Body of pancreas (tissue), 4 donors: ENCODE results near the gene KRTAP5-10. TPM values are rescaled to one million over a fixed set of nuclear protein-coding genes. Genes with fewer than 3 reads are reported as not detected.
"Not testable (repeated sequence)": the region's sequence is repeated elsewhere in the genome, so short reads cannot be mapped to it uniquely, and the experiment has no call there.

Source experiments
- ATAC-seq: fragments of 150-250 bp; one replicate; pipeline ENCODE4 v1.9.1; 2016
- DNase-seq, 4 donors: peaks; one replicate each; pipeline ENCODE4 v3.0.0-alpha.2; 2019
- H3K27ac ChIP-seq, 4 donors: fragments of 200-600 bp; sonication (generic); 1 replicate in 3 of 4; 2 replicates in 1 of 4; pipeline versions ENCODE4 v1.5.1 to v1.6.1; 2016 to 2019; ENCODE audit warnings: mild to moderate bottlenecking in 1 of 4, mixed read lengths in 1 of 4, moderate library complexity in 1 of 4
- H3K27me3 ChIP-seq, 2 donors: fragments of 200-600 bp; sonication (generic); one replicate each; pipeline ENCODE4 v1.6.0; 2016; ENCODE audit warnings: mild to moderate bottlenecking in 1 of 2
- H3K36me3 ChIP-seq, 2 donors: fragments of 200-600 bp; sonication (generic); replicated peaks in 1 of 2; 2 replicates each; pipeline ENCODE4 v1.5.1; 2016; ENCODE audit warnings: low read depth in 2 of 2; ENCODE audit not compliant: insufficient read depth in 1 of 2
- H3K4me1 ChIP-seq: fragments of 200-600 bp; sonication (generic); one replicate; pipeline ENCODE4 v1.6.0; 2016
- H3K4me3 ChIP-seq, 2 donors: fragments of 200-600 bp; sonication (generic); 1 replicate in 1 of 2; 2 replicates in 1 of 2; pipeline ENCODE4 v1.5.1; 2016 to 2019
- H3K9me3 ChIP-seq, 3 donors: fragments of 200-600 bp; sonication (generic); 1 replicate in 2 of 3; 2 replicates in 1 of 3; pipeline ENCODE4 v1.5.1; 2016
- POLR2A ChIP-seq, 3 donors: fragments of 450-650 bp; IDR thresholded peaks; one replicate each; pipeline ENCODE4 v1.6.1; 2016; ENCODE audit warnings: antibody characterized with exemption in 3 of 3, mild to moderate bottlenecking in 2 of 3
- WGBS, 2 donors: methylation state at CpG; one replicate each; pipeline ENCODE4 v1.1.5; 2017; 5-methylcytosine and 5-hydroxymethylcytosine counted together
- intact Hi-C: fragments of 100-400 bp; cut with DNase I; formaldehyde crosslinking; loops from one replicate; pipeline ENCODE4 v1.15.1; 2023
- total RNA-seq, 2 donors: library from RNA; depleted of rRNA; stranded (reverse); fragments of >200 nt; gene quantifications; one replicate each; pipeline ENCODE4 v1.1.0, GENCODE V29; 2016
- TF ChIP-seq, protein P1 (sequence below), 7 experiments: fragments of 450-650 bp in 4 of 7; fragments of 200-600 bp in 3 of 7; sonication (generic) in 3 of 7; IDR thresholded peaks; one replicate each; pipeline ENCODE4 v1.5.1; 2016 to 2019; ENCODE audit warnings: antibody characterized with exemption in 7 of 7

The KRTAP5-10 gene
- total RNA-seq, 2 donors from 2014 or later, result not detected

- H3K27me3 ChIP-seq, result no peaks in the 10 kb centered on the region
- TF ChIP-seq, protein P1, sequence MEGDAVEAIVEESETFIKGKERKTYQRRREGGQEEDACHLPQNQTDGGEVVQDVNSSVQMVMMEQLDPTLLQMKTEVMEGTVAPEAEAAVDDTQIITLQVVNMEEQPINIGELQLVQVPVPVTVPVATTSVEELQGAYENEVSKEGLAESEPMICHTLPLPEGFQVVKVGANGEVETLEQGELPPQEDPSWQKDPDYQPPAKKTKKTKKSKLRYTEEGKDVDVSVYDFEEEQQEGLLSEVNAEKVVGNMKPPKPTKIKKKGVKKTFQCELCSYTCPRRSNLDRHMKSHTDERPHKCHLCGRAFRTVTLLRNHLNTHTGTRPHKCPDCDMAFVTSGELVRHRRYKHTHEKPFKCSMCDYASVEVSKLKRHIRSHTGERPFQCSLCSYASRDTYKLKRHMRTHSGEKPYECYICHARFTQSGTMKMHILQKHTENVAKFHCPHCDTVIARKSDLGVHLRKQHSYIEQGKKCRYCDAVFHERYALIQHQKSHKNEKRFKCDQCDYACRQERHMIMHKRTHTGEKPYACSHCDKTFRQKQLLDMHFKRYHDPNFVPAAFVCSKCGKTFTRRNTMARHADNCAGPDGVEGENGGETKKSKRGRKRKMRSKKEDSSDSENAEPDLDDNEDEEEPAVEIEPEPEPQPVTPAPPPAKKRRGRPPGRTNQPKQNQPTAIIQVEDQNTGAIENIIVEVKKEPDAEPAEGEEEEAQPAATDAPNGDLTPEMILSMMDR (IDR thresholded peaks at IDR 0.05), result no peak
- TF ChIP-seq POLR2A (IDR thresholded peaks at IDR 0.05), result no peak
- ATAC-seq (no peak), DNase-seq (no peak)
- H3K36me3 ChIP-seq, result no peaks in the 10 kb centered on the region
- intact Hi-C loops, result no loop called here
- no peaks in the 10 kb centered on the region for H3K9me3 ChIP-seq
- H3K4me3 ChIP-seq, result no peak overlapping the region
- 88 to 91% methylated on average over 2 of the region's 2 CpGs for WGBS, 2 donors
- H3K27ac ChIP-seq, result no peak overlapping the region
- no peaks in the 10 kb centered on the region for H3K4me1 ChIP-seq
These were observed 39.3 kb upstream of the KRTAP5-10 start for GRCh38 chr11:71525938-71526495.

GRCh38 chr11:71526796-71527575, 38.4 kb upstream of the KRTAP5-10 start, which contains the start of gene KRTAP5-7:
Gene KRTAP5-7 (plus strand): TSS chr11:71527267. CDS start chr11:71527301, 34 bp downstream.
- H3K4me3 ChIP-seq, H3K27me3 ChIP-seq, H3K4me1 ChIP-seq, intact Hi-C loops, H3K36me3 ChIP-seq, H3K9me3 ChIP-seq, ATAC-seq, DNase-seq, H3K27ac ChIP-seq: not testable (repeated sequence)
- 64 to 74% methylated on average over 6 to 7 of the region's 10 CpGs for WGBS, 2 donors

DNA sequence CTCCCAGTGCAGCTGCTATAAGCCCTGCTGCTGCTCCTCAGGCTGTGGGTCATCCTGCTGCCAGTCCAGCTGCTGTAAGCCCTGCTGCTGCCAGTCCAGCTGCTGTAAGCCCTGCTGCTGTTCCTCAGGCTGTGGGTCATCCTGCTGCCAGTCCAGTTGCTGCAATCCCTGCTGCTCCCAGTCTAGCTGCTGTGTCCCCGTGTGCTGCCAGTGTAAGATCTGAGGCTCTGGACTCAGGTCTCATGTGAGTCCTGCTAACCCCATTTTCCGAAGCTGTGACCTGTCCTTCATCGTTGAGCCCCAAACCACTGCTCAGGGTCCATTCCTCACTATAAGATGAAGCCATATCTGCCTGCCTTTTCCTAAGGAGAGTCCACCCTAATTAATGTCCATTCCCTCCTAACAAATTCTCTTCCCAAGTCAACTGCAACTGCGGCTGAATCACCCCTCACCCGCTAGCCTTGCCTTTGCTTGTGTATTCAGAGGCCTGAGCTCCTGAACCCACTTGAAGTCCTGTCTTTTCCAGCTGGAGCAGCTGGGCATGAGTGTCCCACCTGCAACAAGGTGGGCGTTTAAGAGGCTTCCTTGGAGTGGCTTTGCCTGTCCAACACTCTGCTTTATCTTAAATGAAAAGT, 37.7 kb upstream of the KRTAP5-10 start:
- Histone ChIP-seq H3K27ac (no peak overlapping the region), H3K4me3 (no peak overlapping the region), H3K4me1 (no peaks in the 10 kb centered on the region), H3K36me3 (no peaks in the 10 kb centered on the region), H3K9me3 (no peaks in the 10 kb centered on the region), H3K27me3 (no peaks in the 10 kb centered on the region)
- ATAC-seq (no peak), DNase-seq (no peak)
- 86 to 94% methylated on average over 6 of the region's 6 CpGs for WGBS, 2 donors
- intact Hi-C loops, result no loop called here
- TF ChIP-seq POLR2A (IDR thresholded peaks at IDR 0.05), result no peak
- TF ChIP-seq, protein P1 (IDR thresholded peaks at IDR 0.05), result no peak

DNA sequence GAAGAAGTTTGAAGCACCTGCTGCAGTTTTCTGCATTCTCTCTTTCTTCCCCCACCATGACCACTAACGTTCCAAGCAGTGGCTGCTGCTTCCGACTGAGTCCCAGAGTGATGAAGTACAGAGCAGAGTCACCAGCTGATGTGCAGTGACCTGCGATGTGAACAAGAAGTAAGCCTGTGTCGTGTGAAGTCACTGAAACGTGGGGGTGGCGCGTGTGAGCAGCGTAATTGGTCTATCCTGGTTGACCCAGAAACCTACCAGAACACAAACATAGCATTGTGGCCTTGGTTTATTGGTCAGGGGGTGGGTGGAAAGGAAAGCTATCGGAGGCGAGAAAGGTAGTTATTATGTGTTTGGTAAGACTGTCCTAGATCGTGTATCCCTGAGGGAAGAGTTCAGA, 34.8 kb upstream of the KRTAP5-10 start:
- WGBS, 2 donors, result 87 to 88% methylated on average over 11 of the region's 11 CpGs
- ATAC-seq (no peak), DNase-seq (no peak)
- Histone ChIP-seq H3K4me1 (peaks cover 9% of the 10 kb centered on the region), H3K4me3 (no peak overlapping the region), H3K27me3 (no peaks in the 10 kb centered on the region), H3K36me3 (no peaks in the 10 kb centered on the region), H3K27ac (no peak overlapping the region), H3K9me3 (no peaks in the 10 kb centered on the region)
- TF ChIP-seq POLR2A (IDR thresholded peaks at IDR 0.05), result no peak
- TF ChIP-seq, protein P1 (IDR thresholded peaks at IDR 0.05), result no peak
- intact Hi-C loops, result no loop called here

DNA sequence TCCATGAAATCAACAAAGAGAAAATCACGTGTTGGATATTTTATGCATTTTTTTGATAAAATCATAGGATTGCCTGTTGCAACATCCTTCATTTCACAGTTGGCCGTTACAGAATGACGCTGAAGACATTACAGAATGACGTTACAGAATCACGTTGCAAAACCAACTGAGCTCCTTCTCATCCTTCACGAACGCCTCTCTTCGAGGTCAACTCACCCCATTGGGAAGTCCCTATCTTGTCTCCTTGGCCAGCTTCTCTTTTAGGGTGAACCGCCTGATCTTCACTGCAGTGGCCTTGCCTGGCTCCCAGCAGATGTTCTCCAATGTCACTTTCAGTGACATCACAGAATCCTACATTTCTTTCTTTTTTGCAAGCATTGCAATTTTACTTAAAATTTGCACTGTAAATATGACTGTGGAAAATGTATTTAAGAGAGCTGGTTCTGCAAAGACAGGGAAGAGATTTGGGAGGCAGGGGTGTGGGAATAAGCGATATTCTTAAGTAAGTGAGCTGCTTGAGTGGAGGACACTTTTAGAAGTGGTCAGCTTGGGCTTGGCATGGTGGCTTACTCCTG, 33.2 kb upstream of the KRTAP5-10 start:
- H3K27ac ChIP-seq, result no peak overlapping the region
- 75 to 80% methylated on average over 10 of the region's 10 CpGs for WGBS, 2 donors
- no peaks in the 10 kb centered on the region for H3K9me3 ChIP-seq
- ATAC-seq (no peak), DNase-seq (no peak)
- TF ChIP-seq, protein P1 (IDR thresholded peaks at IDR 0.05), result no peak
- no peak for TF ChIP-seq POLR2A (IDR thresholded peaks at IDR 0.05)
- no peaks in the 10 kb centered on the region for H3K27me3 ChIP-seq
- H3K4me3 ChIP-seq, result no peak overlapping the region
- intact Hi-C loops, result no loop called here
- no peaks in the 10 kb centered on the region for H3K36me3 ChIP-seq
- H3K4me1 ChIP-seq, result peaks cover 9% of the 10 kb centered on the region

- H3K27ac ChIP-seq, result peak overlapping the region in 3 of 4 donors; percentile 7 to 54 (median 25)
- ATAC-seq, intact Hi-C loops, H3K9me3 ChIP-seq, H3K27me3 ChIP-seq, H3K4me3 ChIP-seq, H3K36me3 ChIP-seq, H3K4me1 ChIP-seq: not testable (repeated sequence)
- 22 to 30% methylated on average over 17 of the region's 17 CpGs for WGBS, 2 donors
- peak in 2 of 4 donors; percentile 7 to 14 for DNase-seq
These were observed 30.4 kb upstream of the KRTAP5-10 start for GRCh38 chr11:71534711-71535608.
